ENCODE results near the gene KRTAP26-1. TPM values are rescaled to one million over a fixed set of nuclear protein-coding genes. Genes with fewer than 3 reads are reported as not detected.

Gene KRTAP26-1, protein sequence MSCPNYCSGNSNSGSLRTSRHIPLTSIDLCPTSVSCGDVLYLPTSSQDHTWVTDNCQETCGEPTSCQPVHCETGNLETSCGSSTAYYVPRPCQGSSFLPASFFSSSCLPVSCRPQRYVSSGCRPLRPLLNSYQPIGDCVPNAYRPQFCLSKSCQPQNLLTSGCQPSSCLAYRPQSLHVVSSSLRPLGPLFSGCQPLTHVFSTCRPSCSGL
- not detected in 2 replicates for total RNA-seq (2014; rRNA removed; shearing (Covaris generic))
- polyA plus RNA-seq (2016; fragmentation: Nextera tagmentation; extraction: Ambion mirVana) = not detected in 2 replicates
- long read RNA-seq = 0 reads

DNA sequence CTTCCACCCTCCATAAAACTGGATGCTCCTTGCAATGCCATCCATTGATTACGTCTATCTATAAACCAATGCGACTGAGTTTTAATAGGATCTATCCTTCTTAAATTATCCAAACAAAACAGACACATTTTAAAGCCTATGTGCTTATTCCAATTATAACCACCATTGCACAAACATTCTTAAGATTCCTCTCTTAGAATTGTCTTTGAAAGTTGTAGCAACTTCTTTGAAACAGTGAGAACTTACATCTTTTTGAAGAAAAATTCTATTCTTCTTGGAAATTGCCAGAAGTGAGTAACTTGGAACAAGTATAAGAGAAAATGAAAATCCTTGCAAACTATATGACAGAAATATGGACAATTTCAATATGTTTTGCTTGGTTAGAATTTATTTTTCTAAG, at the start of gene KRTAP26-1:
Gene KRTAP26-1, minus strand, starts transcription at position 101 of the 400 bp plus-strand sequence. CDS start 280 bp downstream, outside the sequence.
- Histone ChIP-seq H3K27me3 (ENCODE audit: insufficient read depth) (no peaks in the 10 kb centered on the region), H3K36me3 (ENCODE audit: insufficient read depth) (no peaks in the 10 kb centered on the region), H3K4me3 (no peak within 1 kb of the TSS), H3K4me2 (no peak within 1 kb of the TSS), H3F3A (replicated peaks; ENCODE audit: low read depth) (no peaks in the 10 kb centered on the region), H3K4me1 (ENCODE audit: insufficient read depth) (no peaks in the 10 kb centered on the region), H3K27ac (ENCODE audit: low read depth) (no peak within 1 kb of the TSS), H2AFZ (no peak within 1 kb of the TSS), H3K79me2 (replicated peaks; ENCODE audit: insufficient read depth) (no peaks in the 10 kb centered on the region), H4K20me1 (replicated peaks; ENCODE audit: insufficient read depth) (no peaks in the 10 kb centered on the region), H3K9me2 (ENCODE audit: insufficient read depth) (no peaks in the 10 kb centered on the region; the same call in 1 of the 2 replicates)
- no peak for DNase-seq (ENCODE audit: low spot score)
- no peak within 1 kb of the TSS for H3K4me3 Mint-ChIP-seq
- H3K4me1 Mint-ChIP-seq = no peaks in the 10 kb centered on the region
- no peaks in the 10 kb centered on the region for H3K36me3 Mint-ChIP-seq (ENCODE audit: low read depth)
- H3K27ac Mint-ChIP-seq = no peak within 1 kb of the TSS
- peaks cover 4% of the 10 kb centered on the region for H3K27me3 Mint-ChIP-seq (ENCODE audit: insufficient read depth, low read depth, poor library complexity)
- no peaks in the 10 kb centered on the region; the same call in 2 of the 3 replicates for H3K9me3 Mint-ChIP-seq
- no peak for ATAC-seq
- no peak for TF ChIP-seq POLR2AphosphoS5 (IDR thresholded peaks at IDR 0.05; ENCODE audit: low read depth)
- no peak for TF ChIP-seq ZNF114 (CRISPR knock-in tag; IDR thresholded peaks at IDR 0.05)
- no peak for TF ChIP-seq STAT1 (IDR thresholded peaks at IDR 0.05; ENCODE audit: unreplicated experiment)
- TF ChIP-seq ZNF331 (CRISPR knock-in tag; IDR thresholded peaks at IDR 0.05; ENCODE audit: low read depth) = no peak
- TF ChIP-seq NANOG (IDR thresholded peaks at IDR 0.05; ENCODE audit: borderline replicate concordance) = no peak
- TF ChIP-seq, protein P1, sequence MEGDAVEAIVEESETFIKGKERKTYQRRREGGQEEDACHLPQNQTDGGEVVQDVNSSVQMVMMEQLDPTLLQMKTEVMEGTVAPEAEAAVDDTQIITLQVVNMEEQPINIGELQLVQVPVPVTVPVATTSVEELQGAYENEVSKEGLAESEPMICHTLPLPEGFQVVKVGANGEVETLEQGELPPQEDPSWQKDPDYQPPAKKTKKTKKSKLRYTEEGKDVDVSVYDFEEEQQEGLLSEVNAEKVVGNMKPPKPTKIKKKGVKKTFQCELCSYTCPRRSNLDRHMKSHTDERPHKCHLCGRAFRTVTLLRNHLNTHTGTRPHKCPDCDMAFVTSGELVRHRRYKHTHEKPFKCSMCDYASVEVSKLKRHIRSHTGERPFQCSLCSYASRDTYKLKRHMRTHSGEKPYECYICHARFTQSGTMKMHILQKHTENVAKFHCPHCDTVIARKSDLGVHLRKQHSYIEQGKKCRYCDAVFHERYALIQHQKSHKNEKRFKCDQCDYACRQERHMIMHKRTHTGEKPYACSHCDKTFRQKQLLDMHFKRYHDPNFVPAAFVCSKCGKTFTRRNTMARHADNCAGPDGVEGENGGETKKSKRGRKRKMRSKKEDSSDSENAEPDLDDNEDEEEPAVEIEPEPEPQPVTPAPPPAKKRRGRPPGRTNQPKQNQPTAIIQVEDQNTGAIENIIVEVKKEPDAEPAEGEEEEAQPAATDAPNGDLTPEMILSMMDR (conservative IDR thresholded peaks at IDR 0.05; ENCODE audit: low read depth in 2 of 2) = no peak
- TF ChIP-seq, protein P2, sequence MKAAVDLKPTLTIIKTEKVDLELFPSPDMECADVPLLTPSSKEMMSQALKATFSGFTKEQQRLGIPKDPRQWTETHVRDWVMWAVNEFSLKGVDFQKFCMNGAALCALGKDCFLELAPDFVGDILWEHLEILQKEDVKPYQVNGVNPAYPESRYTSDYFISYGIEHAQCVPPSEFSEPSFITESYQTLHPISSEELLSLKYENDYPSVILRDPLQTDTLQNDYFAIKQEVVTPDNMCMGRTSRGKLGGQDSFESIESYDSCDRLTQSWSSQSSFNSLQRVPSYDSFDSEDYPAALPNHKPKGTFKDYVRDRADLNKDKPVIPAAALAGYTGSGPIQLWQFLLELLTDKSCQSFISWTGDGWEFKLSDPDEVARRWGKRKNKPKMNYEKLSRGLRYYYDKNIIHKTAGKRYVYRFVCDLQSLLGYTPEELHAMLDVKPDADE (IDR thresholded peaks at IDR 0.05) = no peak
- TF ChIP-seq EZH2 (IDR thresholded peaks at IDR 0.05; ENCODE audit: low read depth, unreplicated experiment) = no peak
- TF ChIP-seq CREB1 (CRISPR knock-in tag; IDR thresholded peaks at IDR 0.05; ENCODE audit: low read depth) = no peak

DNA sequence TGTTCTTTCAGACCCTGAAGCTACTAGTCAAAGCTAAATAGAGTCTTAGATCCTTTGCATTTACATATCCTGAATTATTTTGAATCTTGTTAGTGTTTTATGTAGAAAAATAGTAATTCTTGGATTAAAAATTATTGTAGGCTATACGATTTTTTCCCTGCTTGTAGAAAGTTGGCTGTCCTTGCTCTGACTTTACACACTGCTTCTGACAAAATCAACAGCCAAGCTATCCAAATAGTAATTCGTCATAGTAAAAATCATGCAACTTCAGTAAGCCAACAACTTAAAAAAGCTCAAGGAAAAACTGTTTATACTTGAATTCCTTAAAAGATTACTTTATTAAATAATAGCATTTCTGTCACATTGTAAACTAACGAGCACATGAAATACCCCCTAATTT, 35.8 kb upstream of the KRTAP26-1 start:
- no peak for ATAC-seq
- no peak overlapping the region for H3K4me3 Mint-ChIP-seq
- DNase-seq (ENCODE audit: low spot score) = no peak
- no peak for TF ChIP-seq NANOG (IDR thresholded peaks at IDR 0.05; ENCODE audit: borderline replicate concordance)
- TF ChIP-seq JUNB (IDR thresholded peaks at IDR 0.05; ENCODE audit: unreplicated experiment) = no peak
- no peak for TF ChIP-seq POLR2AphosphoS5 (IDR thresholded peaks at IDR 0.05; ENCODE audit: low read depth)
- TF ChIP-seq, protein P2 (IDR thresholded peaks at IDR 0.05) = no peak
- TF ChIP-seq ZNF114 (CRISPR knock-in tag; IDR thresholded peaks at IDR 0.05) = no peak
- peaks cover 2% of the 10 kb centered on the region; the same call in 1 of the 2 replicates for H3K9me2 ChIP-seq (ENCODE audit: insufficient read depth)
- H3K27me3 Mint-ChIP-seq (ENCODE audit: insufficient read depth, low read depth, poor library complexity) = no peaks in the 10 kb centered on the region
- H3K4me2 ChIP-seq = no peak overlapping the region
- no peaks in the 10 kb centered on the region for H3K27me3 ChIP-seq (ENCODE audit: insufficient read depth)
- H3K36me3 Mint-ChIP-seq (ENCODE audit: low read depth) = no peaks in the 10 kb centered on the region
- H3K9me3 Mint-ChIP-seq = no peaks in the 10 kb centered on the region
- H3K4me1 ChIP-seq (ENCODE audit: insufficient read depth) = no peaks in the 10 kb centered on the region
- H3K79me2 ChIP-seq (replicated peaks; ENCODE audit: insufficient read depth) = no peaks in the 10 kb centered on the region
- no peaks in the 10 kb centered on the region for H3K4me1 Mint-ChIP-seq
- no peak overlapping the region for H2AFZ ChIP-seq
- H3K27ac Mint-ChIP-seq = no peak overlapping the region
- H3K36me3 ChIP-seq (ENCODE audit: insufficient read depth) = no peaks in the 10 kb centered on the region
- H3K4me3 ChIP-seq = no peak overlapping the region
- H4K20me1 ChIP-seq (replicated peaks; ENCODE audit: insufficient read depth) = no peaks in the 10 kb centered on the region
- no peak overlapping the region for H3K27ac ChIP-seq (ENCODE audit: low read depth)
- H3F3A ChIP-seq (replicated peaks; ENCODE audit: low read depth) = no peaks in the 10 kb centered on the region
